ENCODE results near the gene NME9. TPM values are rescaled to one million over a fixed set of nuclear protein-coding genes. Genes with fewer than 3 reads are reported as not detected.

Gene NME9
- total and polyA plus RNA-seq, 2 of the 4 experiments (the other 2 are of a cell fraction) = not detected

- Histone ChIP-seq H2AK9ac (replicated peaks; ENCODE audit: low read depth, low read length, poor library complexity) (no peak overlapping the region), H4K20me1 (ENCODE audit: insufficient read depth, low read length) (peaks cover 20% of the 10 kb centered on the region), H3K4me2 (ENCODE audit: low read depth, low read length) (no peak overlapping the region), H2AFZ (replicated peaks; ENCODE audit: low read length, poor library complexity) (no peak overlapping the region), H2BK5ac (ENCODE audit: low read depth, low read length, poor library complexity, severe bottlenecking) (no peak overlapping the region), H3K79me1 (ENCODE audit: low read depth in 1 of 2, low read length in 2 of 2) (peaks cover 11 to 48% of the 10 kb centered on the region in 2 experiments), H3K9me1 (ENCODE audit: insufficient read depth, low read length) (peaks cover 26% of the 10 kb centered on the region; the same call in 1 of the 2 replicates), H2BK15ac (ENCODE audit: low read depth, low read length) (no peak overlapping the region), H3K9me3 (ENCODE audit: control insufficient read depth, insufficient read depth, low read length) (no peaks in the 10 kb centered on the region), H4K5ac (ENCODE audit: low read depth, low read length) (no peak overlapping the region), H3K4ac (ENCODE audit: low read depth, low read length) (no peak overlapping the region), H3K4me3 (ENCODE audit: insufficient read depth, low read depth, low read length) (no peak overlapping the region), H3K9ac (ENCODE audit: low read depth, low read length) (no peak overlapping the region), H4K8ac (ENCODE audit: low read depth in 2 of 2, low read length in 2 of 2) (no peak overlapping the region), H2BK20ac (ENCODE audit: low read depth, low read length) (no peak overlapping the region), H3K23ac (ENCODE audit: low read depth, low read length) (no peak overlapping the region), H4K91ac (ENCODE audit: insufficient read depth, low read depth, low read length) (no peak overlapping the region), H3K36me3 (ENCODE audit: control insufficient read depth, insufficient read depth, low read length) (peaks cover 3% of the 10 kb centered on the region; the same call in 1 of the 2 replicates), H3K27me3 (ENCODE audit: control insufficient read depth, insufficient read depth, low read length) (no peaks in the 10 kb centered on the region), H3K4me1 (ENCODE audit: control insufficient read depth, insufficient read depth, low read length) (peaks cover under 1% of the 10 kb centered on the region; the same call in 1 of the 2 replicates), H3K18ac (ENCODE audit: low read depth, low read length) (no peak overlapping the region), H3K56ac (ENCODE audit: extremely low read depth, insufficient read depth, low read length) (no peak overlapping the region), H2BK120ac (ENCODE audit: low read depth, low read length) (no peak overlapping the region), H3K14ac (replicated peaks; ENCODE audit: low read depth, low read length) (no peak overlapping the region), H3K27ac (ENCODE audit: insufficient read depth, low read length) (no peak overlapping the region), H2AK5ac (ENCODE audit: low read depth, low read length) (no peak overlapping the region)
- intact Hi-C loops (cut with micrococcal nuclease) = no loop called here
- 93% methylated on average over 3 of the region's 6 CpGs; no CpG with 5 or more reads in 1 of the 2 experiments for WGBS, 2 experiments (ENCODE audit: extremely low coverage in 2 of 2, insufficient read length in 1 of 2)
- in situ Hi-C loops (cut with MboI; ENCODE audit: low sequenced_read_pairs) = no loop called here
- ATAC-seq (ENCODE audit: low read depth) (no peak), DNase-seq (no peak)
- BruUV-seq (replicated peaks) = no TSS peak
- ChIA-PET POLR2A (ENCODE audit: unreplicated experiment) (no interaction called here), CTCF (no interaction called here)
- dilution Hi-C loops (cut with HindIII; ENCODE audit: low sequenced_read_pairs, unreplicated experiment) = no loop called here
- TF ChIP-seq CEBPB (IDR thresholded peaks at IDR 0.05; ENCODE audit: low read depth, low read length) (no peak), USF2 (IDR thresholded peaks at IDR 0.05; ENCODE audit: low read depth, low read length) (no peak), SMC3 (IDR thresholded peaks at IDR 0.05; ENCODE audit: low read depth, low read length) (no peak), RCOR1 (IDR thresholded peaks at IDR 0.05; ENCODE audit: insufficient replicate concordance, low read length) (no peak), NFE2L2 (IDR thresholded peaks at IDR 0.05; ENCODE audit: low read depth, low read length) (no peak), BHLHE40 (IDR thresholded peaks at IDR 0.05; ENCODE audit: low read depth, low read length) (no peak), MAFK (IDR thresholded peaks at IDR 0.05; ENCODE audit: low read depth, low read length) (no peak), RFX5 (IDR thresholded peaks at IDR 0.05; ENCODE audit: low read depth, low read length) (no peak), CHD1 (IDR thresholded peaks at IDR 0.05; ENCODE audit: low read depth, low read length) (no peak), MXI1 (IDR thresholded peaks at IDR 0.05; ENCODE audit: borderline replicate concordance, low read depth, low read length) (no peak), POLR2A (IDR thresholded peaks at IDR 0.05; ENCODE audit: low read depth, low read length) (no peak), CTCF (conservative IDR thresholded peaks at IDR 0.05; ENCODE audit: low read depth, low read length) (no peak), FOS (IDR thresholded peaks at IDR 0.05; ENCODE audit: low read depth, low read length) (no peak), ELK1 (IDR thresholded peaks at IDR 0.05; ENCODE audit: borderline replicate concordance, low read depth, low read length) (no peak), RAD21 (IDR thresholded peaks at IDR 0.05; ENCODE audit: low read length) (no peak)
Measured at GRCh38 chr3:138364356-138365252, 35.0 kb upstream of the NME9 start.

All from IMR-90 (cell line).